Activated CD4-positive, alpha-beta T cell treated with anti-CD3 and anti-CD28 coated beads, Interleukin-2, amount 50 U/mL, for 48 hours (primary cell): ENCODE results near the gene GATB.

Experiments
- DNase-seq, 2 experiments: peaks; one replicate each; pipeline ENCODE4 v3.0.0-alpha.2; 2020

The GATB gene

GRCh38 chr4:151669990-151670389 lies 90.8 kb downstream of the GATB start:
- DNase-seq = no peak

DNA sequence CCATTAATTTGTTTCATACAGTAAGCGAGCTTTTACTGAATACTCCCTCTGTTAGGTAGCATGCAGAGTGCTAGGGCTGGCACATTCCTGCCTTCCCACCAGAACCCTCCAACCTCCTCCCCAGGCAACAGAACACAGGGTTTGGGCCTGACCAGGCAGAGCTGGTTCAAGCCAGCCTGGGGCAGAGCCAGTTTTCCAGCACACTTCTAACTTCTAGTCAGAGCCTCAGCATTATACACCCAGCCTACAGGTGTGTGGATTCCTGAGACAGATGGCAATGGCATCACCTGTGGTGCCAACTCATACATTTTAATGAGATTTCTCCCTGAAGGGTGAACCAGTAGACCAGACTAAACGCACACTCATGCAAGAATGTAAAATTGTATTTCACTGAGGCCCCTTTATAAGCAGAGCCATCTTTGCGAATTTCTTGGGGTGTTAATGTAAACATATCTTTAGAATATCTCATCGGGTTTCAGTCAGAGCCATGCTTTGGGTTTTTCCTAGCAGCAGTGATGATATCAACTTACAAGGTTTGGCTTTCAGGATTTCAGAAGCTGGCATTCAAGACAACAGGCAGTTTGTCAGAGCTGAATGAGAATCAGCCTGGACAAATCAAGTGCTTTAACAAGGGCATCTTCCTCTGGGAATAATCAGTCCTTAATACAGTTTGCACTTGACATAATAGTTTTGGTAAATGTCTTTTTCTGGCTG lies 92.0 kb downstream of the GATB start:
- no peak for DNase-seq

- no peak for DNase-seq
Measured at GRCh38 chr4:151667666-151668065, 93.1 kb downstream of the GATB start.

GRCh38 chr4:151667048-151667447 lies 93.8 kb downstream of the GATB start:
- no peak for DNase-seq

DNA sequence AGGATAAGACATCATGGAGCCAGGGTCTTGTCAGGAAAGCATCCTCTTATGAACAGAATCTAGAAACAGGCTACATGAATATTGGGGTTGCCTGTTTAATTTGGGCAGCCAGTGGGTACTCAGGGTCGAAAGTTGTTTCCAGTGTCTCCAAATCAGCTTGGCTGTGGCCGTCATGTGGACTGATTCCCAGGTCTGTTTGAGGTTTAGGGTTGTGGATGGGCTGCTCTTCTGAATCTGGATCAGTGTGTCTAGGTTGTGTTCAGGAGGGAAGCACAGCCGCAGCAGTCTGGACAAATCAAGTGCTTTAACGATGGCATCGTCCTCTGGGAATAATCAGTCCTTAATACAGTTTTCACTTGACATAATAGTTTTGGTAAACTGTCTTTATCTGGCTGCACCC lies 94.3 kb downstream of the GATB start:
- DNase-seq = no peak

DNA sequence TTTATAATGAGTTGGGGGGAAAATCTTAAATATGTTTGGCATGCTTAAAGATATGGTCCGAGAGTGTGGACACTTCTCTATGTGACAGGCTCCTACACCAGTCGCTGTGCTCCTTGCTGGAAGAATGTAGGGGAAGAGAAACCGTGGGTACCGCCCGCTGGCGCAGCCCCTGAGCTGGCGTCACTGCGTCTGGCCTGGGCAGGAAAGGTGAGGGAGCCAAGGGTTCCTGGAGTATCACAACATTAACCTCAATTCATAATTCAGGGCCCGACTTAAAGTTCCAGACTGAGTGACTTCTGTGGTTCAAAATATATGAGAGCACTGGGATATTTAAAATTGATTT lies 95.1 kb downstream of the GATB start:
- DNase-seq = no peak

DNA sequence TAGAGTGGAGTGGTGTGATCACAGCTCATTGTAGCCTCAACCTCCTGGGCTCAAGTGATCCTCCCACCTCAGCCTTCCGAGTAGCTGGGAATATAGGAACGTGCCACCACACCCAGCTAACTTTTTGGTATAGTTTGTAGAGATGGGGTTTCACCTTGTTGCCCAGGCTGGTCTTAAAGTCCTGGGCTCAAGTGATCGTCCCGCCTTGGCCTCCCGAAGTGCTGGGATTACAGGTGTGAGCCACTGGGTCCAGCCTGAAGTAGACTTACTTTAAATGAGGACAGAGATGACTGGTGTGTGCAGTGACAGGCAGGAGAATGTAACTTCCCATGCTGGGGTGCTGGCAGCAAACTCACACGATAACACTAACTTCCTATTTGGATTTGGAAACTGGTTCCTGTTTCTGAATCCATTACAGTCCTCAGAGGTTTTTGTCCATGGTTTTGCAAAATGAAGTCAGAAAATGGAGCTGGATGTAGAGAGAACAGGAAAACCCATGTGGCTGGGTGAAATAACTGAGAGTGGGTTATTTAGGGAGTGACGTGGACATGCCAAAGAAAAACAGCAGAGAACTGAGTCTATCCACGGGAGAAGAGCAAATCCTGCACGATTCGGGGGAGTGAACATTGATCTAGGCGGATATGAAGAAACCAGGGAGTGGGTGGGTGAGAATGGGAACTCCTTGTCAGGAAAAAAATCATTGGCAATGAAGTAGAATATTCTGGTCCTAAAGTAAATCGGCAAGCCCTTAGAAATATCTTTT lies 95.6 kb downstream of the GATB start:
- no peak for DNase-seq

GRCh38 chr4:151664289-151664688 lies 96.5 kb downstream of the GATB start:
- DNase-seq = no peak

DNA sequence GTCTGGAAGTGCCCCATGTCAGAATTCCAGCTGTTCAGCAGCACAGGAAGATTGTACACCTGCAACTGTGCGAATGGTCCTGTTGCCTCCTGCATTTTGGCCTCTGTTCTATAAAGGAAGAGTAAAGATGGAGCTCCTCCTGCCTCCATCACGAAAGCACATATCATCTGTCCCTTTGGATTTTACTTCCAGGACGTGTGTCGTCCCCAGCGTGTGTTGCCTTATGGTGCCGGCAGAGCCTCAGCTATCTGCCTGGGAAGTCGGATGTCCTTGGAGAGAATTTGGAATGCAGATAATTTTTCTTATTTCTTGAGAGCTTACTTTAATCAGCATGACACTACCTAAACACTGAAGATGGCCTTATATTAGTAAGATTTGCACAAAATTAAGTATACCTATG lies 97.7 kb downstream of the GATB start:
- no peak for DNase-seq

DNA sequence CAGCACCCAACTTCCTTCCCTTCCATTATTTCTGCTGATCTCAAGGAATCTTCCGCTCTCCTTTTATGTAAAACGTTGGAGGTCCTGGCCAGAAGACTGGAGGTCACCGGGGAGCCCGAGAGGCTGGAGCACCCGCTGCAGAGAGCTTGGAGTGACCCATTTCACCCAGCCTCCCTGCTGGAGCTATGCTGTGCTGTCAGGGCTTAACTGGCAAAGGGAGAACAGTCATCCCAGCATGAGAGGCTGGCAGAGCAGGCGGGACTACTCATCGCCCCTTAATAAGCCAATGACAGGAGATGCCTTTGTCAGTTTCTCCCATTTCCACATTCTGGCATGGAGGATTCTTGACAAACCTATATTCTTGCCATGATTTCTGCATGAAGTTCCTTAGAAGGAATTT lies 98.9 kb downstream of the GATB start:
- no peak for DNase-seq

GRCh38 chr4:151660676-151661075 lies 100.1 kb downstream of the GATB start:
- no peak for DNase-seq

DNA sequence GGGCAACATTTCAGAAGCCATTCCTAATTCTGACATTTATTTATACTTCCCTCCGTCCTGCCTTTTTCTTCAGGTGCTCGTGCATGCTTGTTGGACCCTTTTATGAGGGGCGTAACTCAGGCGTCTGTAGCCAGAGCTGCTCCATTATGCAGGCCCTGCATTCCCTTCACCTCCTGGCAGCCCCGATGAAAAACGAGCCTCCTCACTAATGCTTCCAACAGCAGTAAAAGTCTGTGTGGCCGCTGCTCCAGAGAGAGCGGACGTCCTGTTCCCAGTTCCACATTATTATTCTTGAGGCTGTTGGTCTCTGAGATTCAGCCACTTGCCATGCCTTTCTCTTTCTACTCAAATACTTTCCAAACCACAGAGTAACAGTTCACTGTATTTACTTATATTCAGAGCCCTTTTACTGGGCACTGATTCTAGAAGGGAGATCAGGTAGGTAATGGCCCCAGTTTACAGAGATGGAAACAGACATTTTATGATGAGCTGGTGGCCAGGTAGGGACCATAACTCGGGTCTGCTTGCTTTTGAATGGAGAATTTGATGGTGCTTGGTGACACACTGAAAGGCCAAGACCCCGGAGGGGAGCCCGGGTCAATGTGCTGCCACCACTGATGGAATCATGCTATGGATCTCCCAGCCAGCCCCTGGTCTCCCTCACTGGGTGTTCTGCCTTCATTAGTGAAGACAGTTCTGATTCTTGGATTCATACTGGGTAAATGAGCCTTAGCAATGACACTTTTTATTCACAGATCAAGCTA lies 101.0 kb downstream of the GATB start:
- no peak for DNase-seq

GRCh38 chr4:151658959-151659600 lies 101.7 kb downstream of the GATB start:
- no peak for DNase-seq

GRCh38 chr4:151657896-151658295 lies 102.9 kb downstream of the GATB start:
- DNase-seq = no peak

- no peak for DNase-seq
Measured at GRCh38 chr4:151656058-151656457, 104.7 kb downstream of the GATB start.

DNA sequence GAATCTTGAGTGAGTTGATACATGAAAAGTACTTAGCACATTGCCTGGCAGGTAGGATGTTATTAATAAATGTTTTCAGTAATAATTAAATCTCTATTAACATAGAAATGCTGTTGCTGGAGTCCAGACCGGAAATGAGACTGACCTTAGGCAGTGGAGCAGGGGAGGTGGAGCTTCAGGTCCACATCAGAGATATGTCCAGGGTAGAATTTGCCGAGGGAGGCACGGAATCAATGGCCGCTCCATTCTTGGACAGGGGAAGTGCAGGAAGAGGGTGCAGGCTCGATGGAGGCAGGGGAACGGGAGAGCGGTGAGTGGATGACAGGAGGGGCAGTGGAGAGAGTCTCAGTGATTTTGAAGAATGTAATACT lies 107.3 kb downstream of the GATB start:
- no peak for DNase-seq

- no peak for DNase-seq
Measured at GRCh38 chr4:151652841-151653547, 107.8 kb downstream of the GATB start.

- DNase-seq = no peak
Measured at GRCh38 chr4:151651496-151651895, 109.3 kb downstream of the GATB start.

- DNase-seq = no peak
Measured at GRCh38 chr4:151649479-151649878, 111.3 kb downstream of the GATB start.

DNA sequence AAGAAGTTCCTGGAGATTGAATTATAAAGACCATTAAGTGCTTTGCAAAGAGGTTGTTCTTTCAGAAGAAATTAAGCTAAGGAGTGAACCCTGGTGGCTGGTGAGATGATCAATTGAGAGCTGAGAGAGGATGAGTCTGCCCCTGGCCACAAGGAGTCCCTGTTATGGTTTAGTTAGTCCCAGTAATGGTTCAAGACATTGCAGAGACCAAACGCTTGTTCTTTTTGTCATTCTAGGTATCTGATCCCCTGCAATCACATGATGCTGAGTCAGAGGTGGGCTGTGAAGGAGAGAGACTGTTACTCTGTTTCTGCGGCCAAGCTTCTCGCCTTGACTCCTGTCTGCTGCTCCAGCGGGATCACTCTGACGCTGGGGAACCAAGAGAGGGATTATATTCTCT lies 114.5 kb downstream of the GATB start:
- DNase-seq = no peak

DNA sequence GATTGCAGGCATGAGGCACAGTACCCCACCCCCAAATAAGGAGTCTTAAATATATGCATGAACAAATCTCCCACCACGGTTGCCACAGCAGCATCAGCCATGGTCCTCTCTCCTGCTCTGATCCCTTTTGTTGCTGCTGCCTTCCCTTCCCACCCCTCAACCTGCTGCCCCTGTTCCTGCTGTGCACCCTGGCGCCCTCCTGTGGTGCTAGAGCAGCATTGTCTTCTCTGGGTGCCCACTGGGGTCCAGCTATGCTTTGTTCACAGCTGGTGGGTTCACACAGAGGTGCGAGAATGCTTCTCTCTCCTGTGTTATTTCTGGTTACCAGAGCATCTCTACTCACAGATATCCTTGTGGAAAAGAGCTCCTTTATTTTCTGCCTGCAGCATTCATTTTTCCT lies 116.2 kb downstream of the GATB start:
- DNase-seq = peak in 1 of 2 experiments; percentile 12

- no peak for DNase-seq
Measured at GRCh38 chr4:151643564-151643963, 117.2 kb downstream of the GATB start.

- no peak for DNase-seq
Measured at GRCh38 chr4:151641983-151642382, 118.8 kb downstream of the GATB start.
